Muscle layer of duodenum (tissue), 2 donors: ENCODE data around the gene ABHD16B.
"Not testable (repeated sequence)": the region's sequence is repeated elsewhere in the genome, so short reads cannot be mapped to it uniquely, and the experiment has no call there.

Experiments used
- H3K27ac ChIP-seq: one replicate; pipeline ENCODE4 v1.7.0; 2013; ENCODE audit warnings: mild to moderate bottlenecking, low read length
- H3K27me3 ChIP-seq: one replicate; pipeline ENCODE4 v1.7.0; 2013; ENCODE audit warnings: low read depth, mild to moderate bottlenecking, control low read depth, low read length
- H3K36me3 ChIP-seq, 2 donors: one replicate each; pipeline ENCODE4 v1.7.0; 2013; ENCODE audit warnings: low read length in 2 of 2, control low read depth in 1 of 2, mild to moderate bottlenecking in 1 of 2; ENCODE audit not compliant: insufficient read depth in 2 of 2, control insufficient read depth in 1 of 2
- H3K4me1 ChIP-seq, 2 donors: one replicate each; pipeline ENCODE4 v1.7.0; 2013; ENCODE audit warnings: low read length in 2 of 2, mild to moderate bottlenecking in 2 of 2, control low read depth in 1 of 2, moderate library complexity in 1 of 2; ENCODE audit not compliant: insufficient read depth in 2 of 2, control insufficient read depth in 1 of 2
- H3K4me3 ChIP-seq, 2 donors: one replicate each; pipeline ENCODE4 v1.7.0; 2013; ENCODE audit warnings: low read length in 2 of 2, low read depth in 1 of 2, mild to moderate bottlenecking in 1 of 2
- H3K9me3 ChIP-seq, 2 donors: one replicate each; pipeline ENCODE4 v1.7.0; 2013; ENCODE audit warnings: low read length in 2 of 2, control low read depth in 1 of 2, mild to moderate bottlenecking in 1 of 2; ENCODE audit not compliant: control insufficient read depth in 1 of 2
- donor health status: healthy.

ABHD16B gene

DNA sequence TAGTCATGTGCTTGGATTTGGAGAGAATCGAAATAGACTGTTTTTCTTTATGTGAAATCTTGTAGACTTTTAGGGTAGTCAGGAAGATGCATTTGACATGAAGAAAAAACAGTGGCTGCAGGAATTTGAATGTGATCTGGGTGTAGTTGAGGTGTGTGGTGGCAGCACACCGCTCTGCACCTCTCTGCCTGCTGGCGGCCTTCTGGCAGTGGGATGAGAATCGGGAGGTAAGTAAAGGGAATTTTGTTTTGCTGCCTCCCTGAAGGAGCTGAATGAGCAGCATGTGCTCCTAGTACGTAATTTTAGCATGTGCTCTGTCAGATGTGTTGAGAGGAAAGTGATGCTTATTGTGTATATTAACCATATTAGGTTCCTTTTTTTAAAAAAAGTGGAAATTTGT, 7.0 kb downstream of the ABHD16B start:
- H3K9me3 ChIP-seq: no peaks in the 10 kb centered on the region
- H3K4me1 ChIP-seq: peaks cover 0 to 21% of the 10 kb centered on the region in 2 donors
- peaks cover 15 to 39% of the 10 kb centered on the region in 2 donors for H3K36me3 ChIP-seq
- H3K27me3 ChIP-seq: no peaks in the 10 kb centered on the region
- H3K27ac ChIP-seq: no peak overlapping the region
- H3K4me3 ChIP-seq: no peak overlapping the region

- no peaks in the 10 kb centered on the region for H3K9me3 ChIP-seq
- peaks cover 41 to 70% of the 10 kb centered on the region in 2 donors for H3K36me3 ChIP-seq
- H3K27ac ChIP-seq: no peak overlapping the region
- no peaks in the 10 kb centered on the region for H3K4me1 ChIP-seq
- H3K4me3 ChIP-seq: no peak overlapping the region
- H3K27me3 ChIP-seq: no peaks in the 10 kb centered on the region
Measured at GRCh38 chr20:63873477-63873971, 12.2 kb downstream of the ABHD16B start.

- H3K27me3 ChIP-seq, H3K4me3 ChIP-seq, H3K4me1 ChIP-seq, H3K27ac ChIP-seq, H3K9me3 ChIP-seq: not testable (repeated sequence)
- peaks cover 42 to 64% of the 10 kb centered on the region in 2 donors for H3K36me3 ChIP-seq
Measured at GRCh38 chr20:63874241-63874640, 12.9 kb downstream of the ABHD16B start.

DNA sequence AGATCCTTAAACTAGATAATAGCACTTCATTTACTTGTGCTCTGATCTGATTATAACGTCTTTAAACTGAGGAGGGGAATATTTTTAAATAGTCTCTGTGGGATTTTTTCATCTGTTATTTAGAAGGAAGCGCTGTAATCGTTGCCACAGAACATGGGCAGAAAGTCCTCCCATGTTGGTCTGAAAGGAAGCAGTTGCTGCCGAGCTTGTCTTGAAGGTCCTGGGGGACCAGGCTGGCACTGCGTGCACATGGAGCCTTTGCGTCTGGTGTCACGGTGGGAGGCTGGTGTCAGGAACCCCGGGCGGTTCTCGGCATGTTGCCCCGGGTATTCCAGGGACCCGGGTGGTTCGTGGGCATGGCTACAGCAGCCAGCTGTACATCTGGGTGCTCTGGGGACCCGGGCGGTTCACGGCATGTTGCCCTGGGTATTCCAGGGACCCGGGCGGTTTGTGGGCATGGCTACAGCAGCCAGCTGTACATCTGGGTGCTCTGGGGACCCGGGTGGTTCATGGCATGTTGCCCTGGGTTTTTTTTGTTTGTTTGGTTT, 15.3 kb downstream of the ABHD16B start:
- Histone ChIP-seq H3K36me3 (peaks cover 36 to 46% of the 10 kb centered on the region in 2 donors), H3K9me3 (no peaks in the 10 kb centered on the region)

GRCh38 chr20:63877755-63878470, 16.6 kb downstream of the ABHD16B start:
- H3K36me3 ChIP-seq: peaks cover 35 to 48% of the 10 kb centered on the region in 2 donors
- H3K4me3 ChIP-seq: no peak overlapping the region
- no peaks in the 10 kb centered on the region for H3K27me3 ChIP-seq
- H3K9me3 ChIP-seq: no peaks in the 10 kb centered on the region
- H3K27ac ChIP-seq: no peak overlapping the region
- H3K4me1 ChIP-seq: no peaks in the 10 kb centered on the region

More for the DNA sequence above, 15.3 kb downstream of the ABHD16B start:
- no peaks in the 10 kb centered on the region for H3K27me3 ChIP-seq
- H3K4me1 ChIP-seq: no peaks in the 10 kb centered on the region
- no peak overlapping the region for H3K4me3 ChIP-seq
- no peak overlapping the region for H3K27ac ChIP-seq

DNA sequence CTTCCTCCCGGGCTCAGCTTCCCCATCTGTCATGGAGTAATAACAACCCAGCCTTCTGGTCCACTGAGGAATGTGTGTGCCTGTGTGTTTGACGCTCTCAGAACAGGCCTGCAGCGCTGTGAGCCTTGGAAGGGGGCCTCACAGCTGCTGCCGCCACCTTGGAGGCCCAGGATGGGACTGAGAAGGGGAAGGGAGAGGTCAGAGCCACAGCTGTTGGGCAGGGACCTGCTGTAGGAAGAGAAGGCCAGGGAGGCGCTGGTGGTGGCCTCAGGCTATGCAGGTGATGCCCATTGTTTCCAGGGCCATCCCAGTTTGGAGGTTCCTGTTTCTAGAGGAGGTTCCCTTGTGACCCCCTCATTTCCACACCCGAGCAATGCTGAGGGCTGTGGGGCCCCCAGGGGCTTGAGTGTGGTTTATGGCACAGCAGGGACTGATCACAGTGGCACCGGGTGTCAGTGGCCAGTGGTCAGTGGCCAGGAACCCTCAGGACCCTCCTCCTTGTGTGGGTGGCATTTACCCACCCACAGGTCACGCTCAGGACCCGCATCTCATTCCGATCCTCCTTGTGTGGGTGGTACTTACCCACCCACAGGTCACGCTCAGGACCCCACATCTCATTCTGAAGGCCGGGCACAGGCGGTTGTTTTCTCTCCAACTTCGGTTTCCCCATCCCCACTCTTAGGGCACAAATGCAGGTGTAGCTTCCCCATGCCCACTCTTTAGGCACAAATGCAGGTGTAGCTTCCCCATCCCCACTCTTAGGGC, 17.8 kb downstream of the ABHD16B start:
- Histone ChIP-seq H3K9me3 (no peaks in the 10 kb centered on the region), H3K27me3 (no peaks in the 10 kb centered on the region), H3K27ac (no peak overlapping the region), H3K4me1 (no peaks in the 10 kb centered on the region), H3K4me3 (no peak overlapping the region), H3K36me3 (peaks cover 35 to 53% of the 10 kb centered on the region in 2 donors)

DNA sequence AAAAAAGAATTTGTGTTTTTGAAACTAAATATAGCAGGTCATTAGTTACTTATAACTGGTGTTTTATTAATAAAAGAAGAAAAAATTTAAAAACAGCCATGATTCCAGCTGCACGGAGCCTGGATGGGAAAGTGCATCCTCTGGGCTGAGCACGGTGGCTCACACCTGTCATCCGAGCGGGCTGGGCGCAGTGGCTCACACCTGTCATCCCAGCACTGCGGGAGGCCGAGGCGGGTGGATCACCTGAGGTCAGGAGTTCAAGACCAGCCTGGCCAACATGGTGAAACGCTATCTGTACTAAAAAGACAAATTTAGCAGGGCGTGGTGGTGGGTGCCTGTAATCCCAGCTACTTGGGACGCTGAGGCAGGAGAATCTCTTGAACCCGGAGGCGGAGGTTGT, 19.6 kb downstream of the ABHD16B start:
- H3K27me3 ChIP-seq, H3K27ac ChIP-seq, H3K4me3 ChIP-seq, H3K9me3 ChIP-seq, H3K4me1 ChIP-seq: not testable (repeated sequence)
- H3K36me3 ChIP-seq: peaks cover 42 to 57% of the 10 kb centered on the region in 2 donors

- Histone ChIP-seq H3K36me3 (peaks cover 35 to 52% of the 10 kb centered on the region in 2 donors), H3K27ac (no peak overlapping the region), H3K27me3 (no peaks in the 10 kb centered on the region), H3K9me3 (no peaks in the 10 kb centered on the region), H3K4me3 (no peak overlapping the region), H3K4me1 (no peaks in the 10 kb centered on the region)
Measured at GRCh38 chr20:63881451-63882226, 20.3 kb downstream of the ABHD16B start.

DNA sequence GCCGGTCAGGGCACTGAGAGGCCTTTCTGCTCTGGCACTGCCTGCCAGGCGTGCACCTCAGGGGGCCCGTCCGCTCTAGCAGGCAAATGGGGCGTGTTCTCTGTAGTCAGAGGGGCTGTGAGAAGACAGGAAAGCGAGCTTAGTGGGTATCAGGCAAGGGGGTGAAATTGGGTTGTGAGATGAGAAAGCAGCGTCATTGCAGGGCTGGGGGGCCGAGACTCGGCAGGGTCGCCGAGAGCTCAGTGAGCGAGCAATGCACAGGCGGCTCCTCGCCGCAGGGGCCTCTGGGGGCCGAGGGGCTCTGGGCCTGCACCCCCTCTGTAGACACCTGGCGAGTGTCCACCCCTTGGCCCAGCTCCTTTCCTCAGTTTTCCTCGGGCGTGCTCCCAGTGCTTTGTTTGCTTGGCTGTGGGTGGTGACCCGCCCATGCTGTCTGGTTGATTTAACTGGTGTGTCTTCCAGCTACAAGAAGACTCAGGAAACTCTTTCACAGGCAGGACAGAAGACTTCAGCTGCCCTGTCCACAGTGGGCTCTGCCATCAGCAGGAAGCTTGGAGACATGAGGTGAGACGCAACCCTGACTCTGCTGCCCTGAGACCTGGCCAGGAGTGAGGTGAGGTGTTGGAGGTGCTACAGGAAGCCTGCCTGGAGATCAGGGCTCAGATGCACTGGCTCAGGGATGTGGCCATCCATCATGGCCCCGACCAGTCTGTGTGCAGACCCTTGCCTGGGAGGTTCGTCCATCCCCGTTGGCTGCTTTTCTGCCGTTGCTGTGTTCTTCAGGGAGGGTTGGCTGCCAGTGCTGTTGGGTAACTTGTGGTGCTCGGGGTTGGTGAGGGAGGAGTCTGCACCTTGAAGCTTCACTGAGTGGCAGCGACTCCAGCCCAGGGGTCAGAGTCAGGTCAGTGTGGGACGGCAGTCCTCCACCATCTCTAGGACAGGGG, 21.2 kb downstream of the ABHD16B start:
- Histone ChIP-seq H3K4me1 (no peaks in the 10 kb centered on the region), H3K27me3 (no peaks in the 10 kb centered on the region), H3K4me3 (no peak overlapping the region), H3K9me3 (no peaks in the 10 kb centered on the region), H3K27ac (no peak overlapping the region), H3K36me3 (peaks cover 38 to 55% of the 10 kb centered on the region in 2 donors)

- H3K4me3 ChIP-seq: no peak overlapping the region
- peaks cover 41 to 54% of the 10 kb centered on the region in 2 donors for H3K36me3 ChIP-seq
- H3K27me3 ChIP-seq: no peaks in the 10 kb centered on the region
- no peaks in the 10 kb centered on the region for H3K4me1 ChIP-seq
- no peak overlapping the region for H3K27ac ChIP-seq
- H3K9me3 ChIP-seq: no peaks in the 10 kb centered on the region
Measured at GRCh38 chr20:63883201-63883593, 21.9 kb downstream of the ABHD16B start.
